HPDE6-E6E7 (cell line): ENCODE measurements around the gene SFXN5.
A peak's percentile ranks its signal among the peaks of the same experiment; 100 is the strongest.
"Not testable (repeated sequence)": the region's sequence is repeated elsewhere in the genome, so short reads cannot be mapped to it uniquely, and the experiment has no call there.

Experiments
- DNase-seq: peaks from one replicate; pipeline ENCODE4 v3.0.0; 2011; ENCODE audit warnings: missing footprints; ENCODE audit errors: extremely low spot score

SFXN5 gene

DNA sequence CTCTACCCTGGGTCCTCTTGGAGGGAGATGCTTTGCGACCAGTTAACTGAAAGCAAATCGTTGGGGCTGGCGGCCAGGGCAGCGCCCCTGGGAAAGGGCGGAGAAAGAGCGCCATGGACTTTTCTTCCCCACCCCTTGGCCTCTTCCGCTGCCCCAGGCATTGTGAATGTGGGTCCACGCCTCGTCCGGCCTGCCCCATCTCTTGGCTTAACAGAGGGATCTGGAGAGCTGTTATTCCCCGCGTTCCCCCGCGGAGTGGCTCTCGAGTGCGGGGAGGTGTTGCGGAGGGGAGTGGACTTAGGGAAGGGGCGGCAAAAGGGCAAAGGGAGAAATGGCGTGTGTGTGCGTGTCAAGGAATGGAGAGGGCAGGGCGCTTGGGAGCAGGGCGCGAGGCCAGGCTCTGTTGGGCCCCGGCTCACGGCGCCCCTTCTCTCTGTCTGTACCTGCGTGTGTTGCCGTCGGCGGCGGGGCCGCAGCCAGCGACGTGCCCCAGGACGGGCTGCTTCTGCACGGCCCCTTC lies 147.6 kb downstream of the SFXN5 start:
- DNase-seq: no peak

DNA sequence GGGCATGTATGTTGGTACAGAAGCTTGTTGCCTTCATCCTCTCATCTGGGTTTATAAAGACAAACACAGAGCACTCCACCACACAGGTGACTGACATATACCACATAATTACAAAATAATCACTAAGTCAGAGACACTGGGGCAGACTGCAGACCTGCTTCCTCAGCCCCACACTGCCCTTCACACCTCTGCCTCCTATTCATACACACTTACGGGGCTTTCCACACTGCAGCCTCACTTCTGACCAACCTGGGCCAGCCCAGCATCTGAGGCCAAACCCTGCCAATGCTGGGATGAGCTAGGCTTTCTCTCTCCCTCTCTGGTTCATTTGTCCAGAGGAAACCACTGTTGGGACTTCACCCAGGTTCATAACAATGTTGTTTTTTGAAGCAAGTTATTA lies 149.7 kb downstream of the SFXN5 start:
- no peak for DNase-seq

DNA sequence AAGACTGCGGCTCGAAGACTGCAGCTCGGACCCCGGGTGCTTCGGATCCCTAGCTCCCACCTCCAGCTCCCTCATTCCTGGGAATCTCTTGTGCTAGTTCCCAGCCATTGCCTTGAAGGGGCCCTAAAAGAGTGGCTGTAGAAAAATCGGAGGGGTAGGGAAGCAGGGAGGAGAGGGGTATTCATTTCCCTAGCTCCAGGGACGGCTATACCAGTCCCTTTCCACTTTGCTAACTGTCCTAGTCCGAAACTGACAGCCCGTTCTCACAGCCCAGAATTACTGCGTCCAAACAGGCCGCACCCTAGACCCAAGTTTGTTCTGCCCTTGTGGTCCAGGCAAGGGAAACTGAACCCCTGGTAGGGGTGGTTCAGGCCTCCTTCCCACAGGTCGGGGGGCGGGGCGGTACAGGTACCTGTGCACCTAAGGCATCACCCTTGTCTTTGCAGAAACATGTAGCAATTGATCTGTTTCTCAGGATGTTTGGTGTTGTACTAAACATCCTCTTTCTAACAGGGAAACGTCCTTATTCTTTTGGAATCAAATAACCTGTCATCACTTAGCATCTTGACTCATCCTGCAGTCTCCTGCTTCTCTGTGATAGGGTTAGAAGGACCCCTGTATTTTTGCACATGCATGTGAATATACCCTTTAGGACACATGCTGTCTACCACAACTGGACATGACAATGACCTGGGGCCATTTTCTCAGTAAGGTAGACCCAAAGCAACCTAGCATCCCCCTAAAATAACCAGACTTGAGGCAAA lies 150.2 kb downstream of the SFXN5 start:
- DNase-seq: no peak

DNA sequence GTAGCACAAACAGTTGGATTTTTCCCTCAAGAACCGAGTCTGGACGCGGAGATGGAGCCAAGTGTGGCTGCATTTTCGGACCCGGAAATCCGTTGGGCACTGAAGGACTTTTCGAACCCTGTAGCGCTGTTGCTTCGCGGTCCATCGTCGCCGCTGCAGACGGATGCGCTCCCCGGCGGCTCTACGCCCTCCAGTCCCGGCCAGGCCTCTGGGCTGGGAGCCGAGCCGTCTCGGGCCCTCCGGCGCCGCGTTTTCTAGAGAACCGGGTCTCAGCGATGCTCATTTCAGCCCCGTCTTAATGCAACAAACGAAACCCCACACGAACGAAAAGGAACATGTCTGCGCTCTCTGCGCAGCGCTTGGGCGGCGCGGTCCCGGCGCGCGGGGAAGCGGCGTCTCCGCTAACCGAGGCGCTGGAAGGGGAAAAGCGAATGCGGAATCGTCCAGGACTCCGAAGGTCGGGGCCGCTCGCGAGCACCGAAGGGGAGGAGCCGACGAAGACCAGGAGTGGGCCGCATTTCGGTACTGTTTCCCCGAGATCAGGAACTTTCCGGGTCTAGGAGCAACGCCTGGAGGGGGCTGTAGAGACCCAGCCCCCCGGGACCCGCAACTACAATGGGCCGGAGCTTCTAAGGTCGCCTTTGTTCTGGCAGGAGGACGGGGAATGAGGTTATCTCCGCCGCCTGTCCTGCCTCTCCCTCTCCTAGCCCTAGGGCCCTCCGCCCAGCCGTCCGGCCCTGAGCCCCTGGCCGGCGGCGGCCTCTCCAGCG lies 151.0 kb downstream of the SFXN5 start:
- no peak for DNase-seq

DNA sequence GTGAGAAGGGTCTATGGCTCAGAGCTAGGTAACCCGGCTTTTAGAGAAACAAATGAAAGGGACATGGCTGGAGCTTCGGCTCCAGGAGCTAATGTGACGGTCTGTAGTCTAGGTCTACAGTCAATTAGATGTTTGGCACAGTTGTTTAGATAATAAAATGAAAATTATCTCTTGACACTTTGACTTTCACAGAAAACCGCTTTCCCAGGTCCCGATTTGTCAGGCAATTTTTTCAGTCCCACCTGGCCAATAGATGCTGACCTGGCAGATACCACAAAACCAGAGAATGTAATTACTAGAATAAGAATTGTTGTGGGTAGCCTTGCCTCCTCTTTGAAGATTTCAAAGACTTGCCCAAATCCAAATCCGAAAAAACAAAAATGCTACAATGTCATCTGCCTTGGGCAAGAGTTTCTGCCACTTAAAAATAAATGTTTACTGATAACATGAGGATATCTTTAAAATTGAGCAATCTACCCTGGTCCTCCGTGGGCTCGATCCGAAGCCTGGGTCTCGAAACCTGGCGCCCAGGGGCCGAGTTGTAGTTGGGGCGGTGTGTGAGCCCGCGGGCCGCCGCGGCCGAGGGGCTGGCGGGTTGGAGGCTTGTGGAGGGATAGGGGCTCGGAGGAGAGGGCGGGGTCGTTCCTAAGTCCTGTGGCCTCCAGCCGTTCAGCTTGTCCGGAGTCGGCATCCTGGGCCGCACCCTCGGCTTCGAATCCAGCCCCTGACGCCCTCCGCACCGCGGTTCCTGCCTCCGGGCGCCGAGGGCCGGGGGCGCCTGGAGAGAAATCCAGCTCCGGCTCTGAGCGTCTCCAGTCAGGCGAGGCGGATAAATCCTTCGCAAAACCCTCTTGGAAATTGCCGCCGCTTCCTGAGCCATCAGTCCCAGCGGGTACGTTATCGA lies 151.8 kb downstream of the SFXN5 start:
- DNase-seq: no peak

DNA sequence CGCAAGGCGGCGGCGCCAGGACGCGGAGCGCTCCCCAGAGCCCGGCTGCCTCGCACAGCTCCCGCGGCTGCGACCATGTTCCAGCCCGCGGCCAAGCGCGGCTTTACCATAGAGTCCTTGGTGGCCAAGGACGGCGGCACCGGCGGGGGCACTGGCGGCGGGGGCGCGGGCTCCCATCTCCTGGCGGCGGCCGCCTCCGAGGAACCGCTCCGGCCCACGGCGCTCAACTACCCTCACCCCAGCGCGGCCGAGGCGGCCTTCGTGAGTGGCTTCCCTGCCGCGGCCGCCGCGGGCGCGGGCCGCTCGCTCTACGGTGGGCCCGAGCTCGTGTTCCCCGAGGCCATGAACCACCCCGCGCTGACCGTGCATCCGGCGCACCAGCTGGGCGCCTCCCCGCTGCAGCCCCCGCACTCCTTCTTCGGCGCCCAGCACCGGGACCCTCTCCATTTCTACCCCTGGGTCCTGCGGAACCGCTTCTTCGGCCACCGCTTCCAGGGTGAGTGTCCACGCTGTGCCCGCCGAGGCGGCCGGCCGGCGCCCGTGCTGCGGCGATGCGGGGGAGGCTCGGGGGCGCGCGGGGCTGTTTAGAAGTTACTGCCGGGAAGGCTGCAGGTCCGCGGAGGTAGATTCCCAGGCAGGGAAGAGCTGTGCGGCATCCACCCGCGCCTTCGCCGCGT lies 153.5 kb downstream of the SFXN5 start:
- no peak for DNase-seq

DNA sequence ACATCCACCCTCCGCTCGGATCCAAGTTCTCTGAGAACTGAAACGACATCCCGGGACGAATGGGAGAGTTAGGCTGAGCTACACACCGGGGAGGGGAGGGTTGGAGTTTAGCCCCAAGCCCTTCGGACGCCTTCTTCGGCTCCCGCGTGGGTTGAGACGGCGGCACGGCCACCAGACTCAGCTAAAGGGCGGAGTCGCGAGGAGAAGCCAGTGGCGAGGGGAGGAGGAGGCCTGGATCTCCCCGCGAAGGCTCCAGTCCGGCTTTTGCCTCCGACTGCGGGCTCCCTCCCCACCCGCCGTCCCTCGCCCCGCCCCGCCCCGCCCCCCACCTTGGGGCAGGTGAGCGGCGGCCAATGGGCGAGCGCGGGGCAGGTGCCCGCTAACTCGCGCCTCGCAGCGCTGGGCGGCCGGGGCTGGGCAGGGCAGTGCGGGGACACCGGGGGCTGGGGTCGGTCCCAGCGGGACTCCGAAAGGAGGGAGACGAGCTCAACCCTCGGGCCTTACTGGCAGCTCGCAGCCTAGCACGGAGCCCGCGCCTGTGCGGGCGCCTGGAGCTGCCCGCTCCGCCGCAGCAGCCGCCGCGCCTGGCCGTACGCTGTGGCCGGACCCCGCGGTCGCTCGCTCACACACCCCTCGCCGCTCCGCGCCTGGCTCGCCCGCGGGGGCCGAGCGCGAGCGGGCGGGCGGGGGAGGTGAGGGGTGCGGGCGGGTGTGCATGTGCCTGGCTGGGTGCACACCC lies 154.2 kb downstream of the SFXN5 start, which contains the start of gene EMX1:
Gene EMX1 (plus strand): TSS at position 382 of the 739 bp plus-strand sequence. CDS start 334 bp downstream, at position 716.
- peak; percentile 74 for DNase-seq

DNA sequence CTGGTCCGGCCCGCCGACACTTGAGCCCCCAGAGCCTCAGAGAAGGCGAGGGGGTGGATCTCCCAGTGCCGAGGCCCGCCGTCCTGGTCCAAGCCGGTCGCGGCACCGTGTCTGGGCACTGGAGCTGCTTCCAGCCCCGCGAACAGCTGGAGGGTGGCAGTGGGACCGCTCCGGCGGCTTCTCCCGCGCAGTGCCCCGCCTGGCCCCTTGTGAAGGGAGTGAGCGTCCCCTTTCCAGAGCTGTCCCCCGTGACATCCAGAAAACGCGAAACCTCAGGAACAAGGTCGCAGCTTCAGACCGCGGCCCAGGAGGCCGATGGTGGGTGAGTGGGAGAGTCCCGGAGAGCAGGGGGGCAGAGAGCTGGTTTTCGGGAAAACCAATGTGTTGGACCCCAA lies 154.8 kb downstream of the SFXN5 start:
- no peak for DNase-seq

DNA sequence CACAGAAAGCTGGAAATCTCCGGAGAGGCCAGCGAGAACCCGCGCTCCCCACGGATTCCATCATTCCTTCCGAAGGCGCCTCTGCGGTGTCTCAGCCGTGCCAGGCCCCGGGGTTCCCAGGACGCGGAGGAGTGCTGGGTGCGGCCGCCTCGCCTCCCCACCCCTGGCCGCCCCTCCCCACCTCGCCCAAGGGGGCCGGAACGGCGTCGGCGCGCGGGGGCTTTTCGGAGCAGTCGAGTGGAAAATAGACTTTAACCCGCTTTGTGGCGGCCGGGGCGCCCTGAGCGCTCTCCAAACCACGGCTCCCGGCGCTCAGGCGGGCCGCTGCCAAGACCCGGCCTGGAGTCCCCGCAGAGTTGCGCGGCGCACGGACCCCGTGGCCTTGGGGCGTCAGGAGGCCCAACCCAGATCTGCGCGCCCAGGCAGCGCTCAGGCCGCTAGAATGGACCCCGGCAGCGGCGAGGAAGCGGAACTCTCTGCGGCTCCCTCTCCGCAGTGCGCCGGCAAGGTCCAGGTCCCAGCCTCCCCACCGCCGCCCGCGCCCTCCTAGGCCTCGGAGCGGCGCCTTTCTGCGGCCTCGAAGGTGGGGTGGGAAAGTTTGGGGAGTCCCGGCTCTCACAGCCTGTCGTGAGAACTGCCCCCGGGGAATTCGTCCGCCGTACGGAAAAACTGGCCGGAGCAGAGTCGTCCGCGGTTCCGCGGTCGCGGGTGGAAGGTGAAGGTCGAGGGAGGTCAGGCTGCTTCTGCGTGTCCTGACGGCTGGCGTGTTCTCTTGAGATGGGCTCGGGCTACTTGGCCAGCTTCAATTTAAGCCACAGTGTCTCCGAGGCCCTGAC lies 155.4 kb downstream of the SFXN5 start:
- DNase-seq: no peak

DNA sequence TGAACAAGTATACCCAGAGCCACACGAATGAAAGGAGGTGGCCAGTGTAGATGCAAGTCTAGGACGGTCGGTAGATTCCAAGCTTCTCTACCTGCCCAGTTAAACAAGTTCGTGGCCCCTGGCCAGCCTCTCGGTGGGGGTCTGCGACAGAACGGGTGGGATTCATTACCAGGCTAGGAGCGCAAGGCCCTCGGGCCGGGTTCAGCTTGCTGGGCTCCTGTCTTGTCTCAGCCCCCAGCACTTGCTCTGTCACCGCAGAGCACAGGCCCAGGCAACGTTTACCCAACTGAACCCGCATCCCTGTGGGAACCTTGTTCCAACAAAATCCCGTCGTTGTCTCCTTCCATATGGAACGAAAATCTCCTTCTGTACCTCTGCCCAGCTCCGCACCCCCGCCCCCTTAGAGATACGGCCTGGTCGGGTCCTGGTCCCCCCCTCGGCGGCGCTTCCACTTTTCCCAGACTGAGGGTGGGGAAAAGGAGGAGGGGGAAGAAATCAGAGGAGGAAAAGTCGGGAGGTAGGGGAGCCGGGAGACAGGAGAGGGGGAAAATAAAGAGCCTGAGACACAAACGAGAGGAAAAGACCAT lies 156.1 kb downstream of the SFXN5 start:
- DNase-seq: no peak

DNA sequence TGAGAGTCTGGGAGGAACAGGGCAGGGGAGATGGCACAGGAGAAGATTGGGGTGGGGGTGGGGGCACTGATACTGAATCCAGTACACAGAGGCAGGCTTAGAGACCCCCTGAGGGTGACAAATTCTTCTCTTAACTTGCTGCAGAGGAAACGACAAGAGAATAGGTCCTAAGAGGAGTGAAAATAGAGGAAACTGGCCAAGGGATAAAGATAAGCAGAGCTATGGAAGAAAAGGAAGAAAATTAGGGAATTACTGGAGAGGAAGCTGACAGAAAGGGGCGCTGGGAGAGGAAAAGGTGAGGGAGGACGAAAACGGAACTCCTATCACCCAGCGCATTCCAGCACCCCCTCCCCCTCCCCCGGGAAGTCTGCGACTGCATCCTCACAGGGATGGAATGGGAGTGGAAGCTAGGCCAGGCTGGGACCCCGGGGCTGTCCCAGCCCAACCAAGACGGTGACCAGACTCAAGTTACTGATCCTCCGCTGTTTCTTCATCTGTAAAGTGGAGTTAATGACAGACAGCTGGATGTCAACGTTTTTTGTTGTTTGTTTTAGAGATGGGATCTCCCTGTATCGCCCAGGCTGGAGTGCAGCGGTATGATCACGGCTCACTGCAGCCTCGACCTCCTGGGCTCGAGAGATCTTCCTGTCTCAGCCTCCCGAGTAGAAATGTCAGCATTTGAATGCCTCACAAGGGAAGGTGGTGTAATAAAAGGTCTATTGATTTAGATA lies 156.8 kb downstream of the SFXN5 start:
- no peak for DNase-seq

DNA sequence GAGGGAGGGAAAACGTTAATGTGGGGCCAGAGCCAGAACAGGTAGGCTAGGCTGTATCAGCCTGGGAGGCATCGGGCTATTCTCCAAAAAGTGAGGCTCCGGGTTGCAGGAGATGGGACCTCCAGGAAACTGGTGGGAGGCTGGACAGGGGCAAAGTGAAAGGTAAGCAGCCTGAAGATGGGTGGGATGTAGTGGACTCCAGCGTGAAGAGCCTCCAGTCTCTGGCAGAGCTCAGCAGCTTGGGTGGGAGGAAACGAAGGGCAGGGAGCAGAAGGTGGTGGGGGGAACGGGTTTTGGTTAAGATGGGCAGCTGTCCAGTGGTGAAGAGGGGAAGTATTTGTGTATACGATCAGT lies 157.3 kb downstream of the SFXN5 start:
- DNase-seq: no peak

DNA sequence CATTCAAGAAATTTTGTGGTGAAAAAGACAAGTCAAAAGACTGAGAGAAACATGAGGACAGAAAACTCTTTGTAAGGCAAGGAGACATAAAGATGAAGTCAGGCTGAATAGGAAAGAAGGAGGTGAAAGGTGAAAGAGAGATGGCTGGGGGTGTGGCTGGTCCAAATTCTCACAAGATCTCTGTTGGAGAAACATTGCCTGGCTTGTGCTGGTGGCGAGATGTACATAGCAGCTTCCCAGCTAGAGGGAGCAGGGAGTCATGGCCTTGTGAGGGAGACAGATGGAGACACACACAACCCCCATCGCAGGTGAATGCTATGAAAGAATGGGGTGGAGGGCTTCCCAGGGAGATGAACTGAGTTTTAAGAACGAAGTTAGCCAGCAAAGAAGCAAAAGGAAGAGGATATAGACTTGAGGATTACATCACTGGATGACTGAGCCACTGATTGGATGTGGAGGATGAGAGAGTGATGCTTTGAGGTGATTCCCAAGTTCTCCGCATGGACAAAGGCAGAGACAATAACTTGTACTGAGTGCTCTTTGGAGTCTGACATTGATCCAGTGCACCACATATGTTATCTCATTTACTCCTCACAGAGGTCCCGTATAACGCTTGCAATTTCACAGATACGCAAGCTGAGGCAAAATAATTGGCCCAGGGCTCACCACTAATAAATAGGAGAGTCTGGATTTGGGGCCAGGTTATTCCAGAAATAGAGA lies 157.9 kb downstream of the SFXN5 start:
- DNase-seq: no peak

DNA sequence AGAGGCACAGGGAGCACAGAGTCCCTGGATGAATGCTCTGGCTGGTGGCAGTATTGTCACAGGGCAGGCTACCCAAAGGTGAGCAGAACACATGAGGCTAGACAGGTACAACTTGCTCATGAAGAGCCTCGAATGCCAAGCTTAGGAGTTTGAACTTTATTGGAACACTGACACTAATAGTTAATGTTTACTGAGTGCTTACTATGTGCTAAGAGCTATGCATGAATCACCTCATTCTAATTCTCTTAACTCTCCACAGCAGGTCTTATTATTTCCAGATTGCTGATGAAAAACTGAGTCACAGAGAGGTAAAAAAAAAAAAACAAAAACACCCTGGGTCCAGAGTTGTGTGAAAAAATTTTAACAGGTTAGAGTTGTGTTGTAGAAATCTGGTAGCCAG lies 160.3 kb downstream of the SFXN5 start:
- DNase-seq: no peak

DNA sequence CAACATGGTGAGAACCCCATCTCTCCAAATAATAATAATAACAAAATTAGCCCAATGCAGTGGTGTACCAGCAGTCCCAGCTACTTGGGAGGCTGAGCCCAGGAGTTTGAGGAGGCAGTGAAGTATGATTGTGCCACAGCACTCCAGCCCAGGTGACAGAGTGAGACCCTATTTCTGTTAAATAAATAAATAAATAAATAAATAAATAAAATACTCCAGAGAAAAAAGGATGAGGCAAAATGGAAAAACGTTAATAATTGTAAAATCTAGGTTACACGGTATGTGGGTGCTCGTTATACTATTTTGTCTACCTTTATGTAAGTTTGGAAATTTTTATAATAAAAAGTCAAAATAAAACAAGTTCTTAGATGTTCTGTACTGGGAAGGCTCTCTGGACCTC lies 162.8 kb downstream of the SFXN5 start:
- no peak for DNase-seq

DNA sequence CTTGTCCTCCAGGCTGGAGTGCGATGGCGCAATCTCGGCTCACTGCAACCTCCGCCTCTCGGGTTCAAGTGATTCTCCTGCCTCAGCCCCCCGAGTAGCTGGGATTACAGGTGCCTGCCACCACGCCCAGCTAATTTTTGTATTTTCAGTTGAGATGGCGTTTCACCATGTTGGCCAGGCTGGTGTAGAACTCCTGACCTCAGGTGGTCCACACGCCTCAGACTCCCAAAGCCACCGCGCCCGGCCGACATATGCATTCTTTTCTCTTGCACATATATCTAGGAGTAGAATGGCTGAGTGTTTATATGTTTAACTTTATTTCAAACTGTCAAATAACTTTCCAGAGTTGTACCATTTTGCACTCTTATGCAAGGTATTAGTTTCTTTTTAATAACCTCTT lies 164.1 kb downstream of the SFXN5 start:
- not testable (repeated sequence) for DNase-seq

DNA sequence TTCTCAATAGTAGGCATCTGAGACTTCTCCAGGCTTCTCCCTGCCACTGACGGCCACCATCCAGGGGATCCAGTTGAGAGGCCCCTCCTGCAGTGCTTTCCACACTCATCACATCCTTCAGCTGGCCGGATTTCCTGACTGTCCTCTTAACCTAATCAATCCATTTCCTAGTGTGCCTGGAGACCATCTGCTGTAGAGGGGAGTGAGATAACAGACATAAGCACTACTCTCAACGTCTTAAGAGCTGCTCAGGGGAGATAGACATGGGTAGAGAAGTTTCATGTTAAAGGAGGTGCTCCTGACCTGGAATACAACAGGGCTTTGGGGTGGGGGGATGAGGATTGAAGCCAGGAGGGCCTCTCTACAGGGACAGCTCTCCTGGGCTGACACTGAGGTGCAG lies 170.1 kb downstream of the SFXN5 start:
- no peak for DNase-seq

DNA sequence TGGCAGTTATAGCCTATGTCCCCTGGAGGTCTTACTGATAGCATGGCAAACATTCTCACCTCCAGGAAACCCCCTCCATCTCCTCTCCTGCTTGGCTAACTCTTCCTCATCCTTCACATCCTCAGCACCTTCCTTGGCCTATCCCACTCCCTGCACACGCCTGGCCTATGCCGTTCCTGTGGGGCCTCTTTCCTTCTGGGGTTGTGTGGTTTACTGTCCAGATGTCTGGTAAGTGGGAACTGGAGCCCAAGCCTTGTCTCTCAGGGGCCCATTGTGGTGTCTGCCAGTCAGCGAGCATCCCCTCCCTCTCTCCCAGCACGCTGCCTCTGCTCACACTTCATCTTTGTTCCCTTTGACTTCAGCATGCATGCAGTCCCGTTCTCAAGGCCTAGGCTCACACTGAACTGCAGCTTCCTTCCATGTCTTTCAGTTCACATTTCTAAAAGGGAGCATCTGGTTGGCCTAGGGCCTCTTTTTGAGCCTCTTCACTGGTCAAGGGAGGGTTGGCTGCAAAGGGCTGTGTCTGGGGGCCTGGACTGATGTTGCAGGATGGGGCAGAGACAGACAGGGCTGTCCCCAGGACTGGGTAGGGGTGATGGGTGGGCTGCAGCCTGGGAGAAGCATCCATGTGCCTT lies 171.2 kb downstream of the SFXN5 start:
- DNase-seq: no peak
